GM12878 (cell line): ENCODE measurements around the gene LYZL2.

Experiments used
- ATF2 ChIP-seq: IDR thresholded peaks from 2 replicates; pipeline ENCODE4 v1.6.1; 2012; ENCODE audit warnings: low read length, inconsistent platforms
- CEBPB ChIP-seq, 2 experiments: fragments of 150-350 bp in 1 of 2; IDR thresholded peaks; 2 replicates each; pipeline ENCODE4 v1.6.1; 2012 to 2014; ENCODE audit warnings: low read depth in 2 of 2, low read length in 2 of 2, borderline replicate concordance in 1 of 2, inconsistent platforms in 1 of 2
- CREM ChIP-seq: IDR thresholded peaks from 2 replicates; pipeline ENCODE4 v1.6.1; 2014; ENCODE audit warnings: antibody characterized with exemption, low read depth
- CTCF ChIP-seq, 3 experiments: IDR thresholded peaks in 2 of 3; conservative IDR thresholded peaks in 1 of 3; 2 replicates each; pipeline ENCODE4 v1.5.1; 2011; ENCODE audit warnings: low read depth in 3 of 3, low read length in 3 of 3, mild to moderate bottlenecking in 3 of 3, control low read depth in 2 of 3, moderate library complexity in 2 of 3, inconsistent platforms in 1 of 3, mixed read lengths in 1 of 3; ENCODE audit not compliant: control insufficient read depth in 2 of 3, insufficient read depth in 1 of 3; ENCODE audit errors: extremely low read depth in 1 of 3
- FOS ChIP-seq: IDR thresholded peaks from 3 replicates; pipeline ENCODE4 v1.6.1; 2011; ENCODE audit warnings: borderline replicate concordance; ENCODE audit not compliant: insufficient read length; ENCODE audit errors: extremely low read depth
- HDGF ChIP-seq: fragments of 450-650 bp; IDR thresholded peaks from 2 replicates; pipeline ENCODE4 v1.6.1; 2016; ENCODE audit warnings: antibody characterized with exemption
- POLR2A ChIP-seq: IDR thresholded peaks from 2 replicates; pipeline ENCODE4 v1.6.1; 2011; ENCODE audit warnings: low read depth, mild to moderate bottlenecking, low read length
- POLR2AphosphoS5 ChIP-seq: IDR thresholded peaks from 2 replicates; pipeline ENCODE4 v1.6.1; 2011; ENCODE audit warnings: mild to moderate bottlenecking, low read length, inconsistent platforms
- SIN3A ChIP-seq: IDR thresholded peaks from 2 replicates; pipeline ENCODE4 v1.6.1; 2012; ENCODE audit warnings: low read depth, low read length, improper control_type of control experiment
- TARDBP ChIP-seq: IDR thresholded peaks from 2 replicates; pipeline ENCODE4 v1.6.1; 2016; ENCODE audit warnings: borderline replicate concordance
- TCF7 ChIP-seq: IDR thresholded peaks from 2 replicates; pipeline ENCODE4 v1.6.1; 2014; ENCODE audit warnings: antibody characterized with exemption, borderline replicate concordance
- ZBTB40 ChIP-seq: fragments of 450-650 bp; IDR thresholded peaks from 2 replicates; pipeline ENCODE4 v1.6.1; 2016; ENCODE audit warnings: mild to moderate bottlenecking, moderate library complexity, borderline replicate concordance
- ZZZ3 ChIP-seq: IDR thresholded peaks from 2 replicates; pipeline ENCODE4 v1.6.1; 2011; ENCODE audit warnings: low read depth; ENCODE audit not compliant: control insufficient read depth, insufficient read length

GRCh38 chr10:30580241-30580640 is 49.3 kb downstream of the LYZL2 start:
- TF ChIP-seq POLR2A = no peak
- no peak for TF ChIP-seq CREM
- no peak for TF ChIP-seq TARDBP
- no peak for TF ChIP-seq TCF7
- TF ChIP-seq POLR2AphosphoS5 = no peak
- no peak for TF ChIP-seq CTCF (IDR thresholded peaks at IDR 0.05 in 2 of 3, conservative IDR thresholded peaks at IDR 0.05 in 1 of 3; ENCODE audit: control insufficient read depth in 2 of 3, extremely low read depth in 1 of 3, insufficient read depth in 1 of 3, low read depth in 3 of 3, low read length in 3 of 3)
- no peak for TF ChIP-seq SIN3A
- TF ChIP-seq CEBPB (IDR thresholded peaks at IDR 0.05; ENCODE audit: borderline replicate concordance in 1 of 2, low read depth in 2 of 2, low read length in 2 of 2) = no peak
- TF ChIP-seq ZBTB40 = no peak
- TF ChIP-seq ATF2 = no peak
- TF ChIP-seq FOS = no peak
- TF ChIP-seq ZZZ3 = no peak
- TF ChIP-seq HDGF = no peak
